Panc1 (cell line): ENCODE results near the gene AFG1L. TPM values are rescaled to one million over a fixed set of nuclear protein-coding genes. Genes with fewer than 3 reads are reported as not detected.

Source experiments
- ATAC-seq: fragments of 200-7000 bp; cut with Tn5 transposase; 2 replicates; pipeline ENCODE4 v1.9.1; 2020; ENCODE audit warnings: mild to moderate bottlenecking, moderate library complexity
- BruUV-seq: library from RNA; stranded (reverse); fragments of 400-500 nt; replicated peaks from 2 replicates; lab custom pipeline; 2021; lab: Mats Ljungman, UMichigan
- CTCF ChIA-PET: fragments of 300-600 bp; sonication (Branson Sonifier 250); formaldehyde crosslinking; loops from one replicate; lab custom pipeline; 2022; ENCODE audit warnings: antibody characterized with exemption; lab: Charles Lee
- POLR2A ChIA-PET: fragments of 300-600 bp; sonication (Branson Sonifier 250); formaldehyde crosslinking; loops from one replicate; lab custom pipeline; 2022; ENCODE audit warnings: antibody characterized with exemption; lab: Charles Lee
- DNase-seq: peaks from one replicate; pipeline ENCODE4 v3.0.0-alpha.2; 2010; ENCODE audit warnings: low read depth, low spot score
- H3K27ac ChIP-seq: 2 replicates; pipeline ENCODE4 v1.5.1; 2011; ENCODE audit warnings: mild to moderate bottlenecking, low read length, inconsistent platforms
- H3K27me3 ChIP-seq: fragments of 200-500 bp; sonication (Bioruptor generic); 2 replicates; pipeline ENCODE4 v1.6.0; 2014; ENCODE audit warnings: low read length, inconsistent platforms; ENCODE audit not compliant: control insufficient read depth, insufficient read depth
- H3K36me3 ChIP-seq: fragments of 200-500 bp; sonication (Bioruptor generic); 2 replicates; pipeline ENCODE4 v1.5.1; 2014; ENCODE audit warnings: inconsistent platforms, mild to moderate bottlenecking, low read length, moderate library complexity; ENCODE audit not compliant: control insufficient read depth, insufficient read depth
- H3K4me1 ChIP-seq: 2 replicates; pipeline ENCODE4 v1.5.1; 2011; ENCODE audit warnings: inconsistent platforms, mild to moderate bottlenecking, low read length, moderate library complexity; ENCODE audit not compliant: control insufficient read depth, insufficient read depth
- H3K4me3 ChIP-seq, 2 experiments: 2 replicates each; pipeline ENCODE4 v1.5.1; 2011 to 2012; ENCODE audit warnings: low read depth in 2 of 2, low read length in 2 of 2, mild to moderate bottlenecking in 2 of 2, inconsistent platforms in 1 of 2, moderate library complexity in 1 of 2
- H3K9me3 ChIP-seq: fragments of 200-500 bp; sonication (Bioruptor generic); 2 replicates; pipeline ENCODE4 v1.5.1; 2014; ENCODE audit warnings: low read depth, mild to moderate bottlenecking, inconsistent platforms, low read length, moderate library complexity; ENCODE audit not compliant: control insufficient read depth, insufficient read depth
- CTCF ChIP-seq: fragments of 450-650 bp; IDR thresholded peaks from 2 replicates; pipeline ENCODE4 v1.5.1; 2017; ENCODE audit warnings: mild to moderate bottlenecking
- POLR2AphosphoS5 ChIP-seq: IDR thresholded peaks from 2 replicates; pipeline ENCODE4 v1.6.1; 2012; ENCODE audit warnings: mild to moderate bottlenecking, low read depth, low read length, moderate library complexity
- REST ChIP-seq, 2 experiments: IDR thresholded peaks; 2 replicates each; pipeline ENCODE4 v1.6.1; 2011 to 2012; ENCODE audit warnings: low read depth in 2 of 2, control low read depth in 1 of 2, low read length in 1 of 2, mild to moderate bottlenecking in 1 of 2, moderate library complexity in 1 of 2; ENCODE audit not compliant: insufficient read depth in 1 of 2
- SIN3A ChIP-seq: IDR thresholded peaks from 2 replicates; pipeline ENCODE4 v1.6.1; 2012; ENCODE audit warnings: low read depth, mild to moderate bottlenecking, low read length, moderate library complexity, borderline replicate concordance; ENCODE audit not compliant: insufficient read depth
- TCF7L2 ChIP-seq: IDR thresholded peaks from 2 replicates; pipeline ENCODE4 v1.6.1; 2011; ENCODE audit warnings: mild to moderate bottlenecking, low read depth, low read length, inconsistent platforms
- in situ Hi-C: cut with HindIII; loops from 2 replicates; pipeline ENCODE4 v1.10.0; 2016; ENCODE audit warnings: low sequenced_read_pairs, low pct_unique_long_range_greater_than_20kb
- intact Hi-C: fragments of 100-400 bp; cut with micrococcal nuclease; formaldehyde crosslinking; loops from one replicate; pipeline ENCODE4 v1.10.0; 2022; ENCODE audit not compliant: unreplicated experiment
- total RNA-seq: library from RNA; stranded (reverse); gene quantifications from one replicate; pipeline ENCODE4 v1.2.1, GENCODE V29; 2021; ENCODE audit not compliant: unreplicated experiment

The AFG1L gene
- total RNA-seq, 1 experiment from 2014 or later, result 12.4 TPM

GRCh38 chr6:108507316-108507715 lies 212.5 kb downstream of the AFG1L start:
- BruUV-seq, result no TSS peak
- no peak for ATAC-seq
- CTCF ChIA-PET, result no interaction called here

GRCh38 chr6:108510461-108511319 lies 215.8 kb downstream of the AFG1L start:
- H3K4me1 ChIP-seq, result no peaks in the 10 kb centered on the region
- no peak overlapping the region for H3K4me3 ChIP-seq
- no TSS peak for BruUV-seq
- DNase-seq (no peak), ATAC-seq (no peak)
- ChIA-PET POLR2A (no interaction called here), CTCF (interaction anchor here (0.7 kb wide), 1 partner anchor 13 kb away, joined by 5 read pairs; no protein-coding TSS in a partner anchor)
- H3K9me3 ChIP-seq, result no peaks in the 10 kb centered on the region
- intact Hi-C loops (no loop called here), in situ Hi-C loops (no loop called here)
- TF ChIP-seq REST (IDR thresholded peaks at IDR 0.05; ENCODE audit: insufficient read depth in 1 of 2, low read depth in 2 of 2, low read length in 1 of 2) (no peak), CTCF (no peak), TCF7L2 (no peak), POLR2AphosphoS5 (no peak), SIN3A (no peak)
- no peaks in the 10 kb centered on the region for H3K27me3 ChIP-seq
- H3K27ac ChIP-seq, result no peak overlapping the region
- no peaks in the 10 kb centered on the region for H3K36me3 ChIP-seq

More at GRCh38 chr6:108507316-108507715, 212.5 kb downstream of the AFG1L start:
- POLR2A ChIA-PET, result no interaction called here
- no peak for TF ChIP-seq POLR2AphosphoS5
- no peak for TF ChIP-seq REST (IDR thresholded peaks at IDR 0.05; ENCODE audit: insufficient read depth in 1 of 2, low read depth in 2 of 2, low read length in 1 of 2)
- TF ChIP-seq SIN3A, result no peak
- TF ChIP-seq CTCF, result no peak
- Histone ChIP-seq H3K9me3 (no peaks in the 10 kb centered on the region), H3K27me3 (no peaks in the 10 kb centered on the region), H3K4me1 (no peaks in the 10 kb centered on the region), H3K4me3 (no peak overlapping the region), H3K36me3 (no peaks in the 10 kb centered on the region), H3K27ac (no peak overlapping the region)
- intact Hi-C loops (no loop called here), in situ Hi-C loops (no loop called here)
- no peak for DNase-seq
